HCT116 (cell line): ENCODE results near the gene TBX4. TPM values are rescaled to one million over a fixed set of nuclear protein-coding genes. Genes with fewer than 3 reads are reported as not detected.

Experiments used
- ATAC-seq: fragments of 200-7000 bp; cut with Tn5 transposase; 2 replicates; pipeline ENCODE4 v1.9.1; 2020; ENCODE audit warnings: mild to moderate bottlenecking, moderate library complexity
- BruUV-seq: library from RNA; stranded (reverse); fragments of 400-500 nt; replicated peaks from 2 replicates; lab custom pipeline; 2021; lab: Mats Ljungman, UMichigan
- CTCF ChIA-PET: fragments of 300-600 bp; sonication (Branson Sonifier 250); formaldehyde crosslinking; loops from one replicate; lab custom pipeline; 2021; ENCODE audit warnings: antibody characterized with exemption; lab: Charles Lee
- POLR2A ChIA-PET: fragments of 300-600, 350-600 bp; sonication (Branson Sonifier 250); formaldehyde crosslinking; loops from one replicate; lab custom pipeline; 2021; ENCODE audit warnings: antibody characterized with exemption; lab: Charles Lee
- RAD21 ChIA-PET, 2 experiments: fragments of 300-600 bp; sonication (Branson Sonifier 250); formaldehyde crosslinking; loops; one replicate each; lab custom pipeline; 2023; ENCODE audit warnings: low total read pairs in 2 of 2; ENCODE audit not compliant: uncharacterized antibody in 2 of 2, unreplicated experiment in 2 of 2, low non-redundant PET in 1 of 2; lab: Charles Lee
- DNase-seq: peaks from one replicate; pipeline ENCODE4 v3.0.0-alpha.2; 2010; ENCODE audit warnings: low read depth, low spot score
- H2AFZ ChIP-seq: fragments of 200-600 bp; shearing (Covaris generic), sonication (generic); 2 replicates; pipeline ENCODE4 v1.6.1; 2017; ENCODE audit warnings: low read depth, mixed run types, mixed read lengths, antibody characterized with exemption, low read length; ENCODE audit not compliant: poor library complexity, severe bottlenecking
- H3K27ac ChIP-seq: 2 replicates; pipeline ENCODE4 v1.5.1; 2012; ENCODE audit warnings: low read depth, low read length
- H3K27me3 ChIP-seq: fragments of 200-600 bp; sonication (generic); 2 replicates; pipeline ENCODE4 v1.6.1; 2016; ENCODE audit warnings: mixed run types, low read length, mixed read lengths; ENCODE audit not compliant: insufficient read depth
- H3K36me3 ChIP-seq, 2 experiments: fragments of 200-500 bp in 1 of 2; fragments of 200-600 bp in 1 of 2; sonication (Bioruptor generic) in 1 of 2; sonication (generic) in 1 of 2; 2 replicates each; pipeline versions ENCODE4 v1.5.1 to v1.6.1; 2014 to 2016; ENCODE audit warnings: low read length in 2 of 2, inconsistent platforms in 1 of 2, mixed read lengths in 1 of 2, mixed run types in 1 of 2; ENCODE audit not compliant: insufficient read depth in 2 of 2, control insufficient read depth in 1 of 2
- H3K4me1 ChIP-seq, 2 experiments: fragments of 200-600 bp in 1 of 2; sonication (generic) in 1 of 2; 2 replicates each; pipeline versions ENCODE4 v1.5.1 to v1.6.1; 2012 to 2017; ENCODE audit warnings: low read length in 2 of 2, inconsistent platforms in 1 of 2, mild to moderate bottlenecking in 1 of 2, mixed read lengths in 1 of 2, mixed run types in 1 of 2, moderate library complexity in 1 of 2; ENCODE audit not compliant: insufficient read depth in 2 of 2, control insufficient read depth in 1 of 2
- H3K4me2 ChIP-seq: fragments of 200-600 bp; sonication (generic); 2 replicates; pipeline ENCODE4 v1.6.1; 2017; ENCODE audit warnings: mixed run types, low read length, mixed read lengths
- H3K4me3 ChIP-seq, 2 experiments: fragments of 200-600 bp in 1 of 2; sonication (generic) in 1 of 2; replicated peaks in 1 of 2; 2 replicates each; pipeline ENCODE4 v1.5.1; 2011 to 2016; ENCODE audit warnings: low read length in 2 of 2, control low read depth in 1 of 2, low read depth in 1 of 2, mild to moderate bottlenecking in 1 of 2, mixed read lengths in 1 of 2, mixed run types in 1 of 2
- H3K79me2 ChIP-seq: fragments of 200-600 bp; sonication (generic); 2 replicates; pipeline ENCODE4 v1.6.1; 2017; ENCODE audit warnings: mild to moderate bottlenecking, mixed run types, low read length, moderate library complexity, mixed read lengths; ENCODE audit not compliant: insufficient read depth
- H3K9ac ChIP-seq: fragments of 200-600 bp; sonication (generic); 2 replicates; pipeline ENCODE4 v1.6.1; 2016; ENCODE audit warnings: low read length, mixed read lengths
- H3K9me2 ChIP-seq: fragments of 200-600 bp; sonication (generic), shearing (Covaris generic); 2 replicates; pipeline ENCODE4 v1.6.1; 2017; ENCODE audit warnings: mixed run types, mild to moderate bottlenecking, moderate library complexity; ENCODE audit not compliant: insufficient read depth
- H3K9me3 ChIP-seq, 2 experiments: fragments of 200-500 bp in 1 of 2; fragments of 200-600 bp in 1 of 2; sonication (Bioruptor generic) in 1 of 2; sonication (generic) in 1 of 2; 2 replicates each; pipeline ENCODE4 v1.6.1; 2014 to 2017; ENCODE audit warnings: low read length in 2 of 2, mixed read lengths in 2 of 2, inconsistent platforms in 1 of 2, low read depth in 1 of 2, mild to moderate bottlenecking in 1 of 2, mixed run types in 1 of 2, moderate library complexity in 1 of 2; ENCODE audit not compliant: control insufficient read depth in 1 of 2, insufficient read depth in 1 of 2
- H4K20me1 ChIP-seq: fragments of 200-600 bp; sonication (generic), shearing (Covaris generic); 2 replicates; pipeline ENCODE4 v1.6.1; 2017; ENCODE audit warnings: mixed run types, mild to moderate bottlenecking, moderate library complexity; ENCODE audit not compliant: insufficient read depth
- EZH2 ChIP-seq: fragments of 200-600 bp; sonication (generic); IDR thresholded peaks from 2 replicates; pipeline ENCODE4 v1.6.1; 2017; ENCODE audit warnings: antibody characterized with exemption, mixed run types
- YY1 ChIP-seq: IDR thresholded peaks from 2 replicates; pipeline ENCODE4 v1.6.1; 2011; ENCODE audit warnings: low read length, low read depth, moderate library complexity, mild to moderate bottlenecking; ENCODE audit not compliant: insufficient replicate concordance; ENCODE audit errors: extremely low read depth
- ZNF274 ChIP-seq: fragments of 200-500 bp; sonication (Bioruptor generic); IDR thresholded peaks from 2 replicates; pipeline ENCODE4 v1.6.1; 2014; ENCODE audit warnings: mild to moderate bottlenecking, low read depth, low read length, inconsistent platforms
- intact Hi-C: fragments of 100-400 bp; cut with micrococcal nuclease; formaldehyde crosslinking; loops from 2 replicates; pipeline ENCODE4 v1.10.0; 2022
- total RNA-seq: library from RNA; stranded (reverse); gene quantifications from one replicate; pipeline ENCODE4 v1.2.1, GENCODE V29; 2021; ENCODE audit not compliant: unreplicated experiment
- TF ChIP-seq, protein P1 (sequence below), 3 experiments: fragments of 200-600 bp in 1 of 3; sonication (generic) in 1 of 3; IDR thresholded peaks in 2 of 3; conservative IDR thresholded peaks in 1 of 3; 2 replicates each; pipeline ENCODE4 v1.5.1; 2012 to 2017; ENCODE audit warnings: low read depth in 2 of 3, low read length in 2 of 3, antibody characterized with exemption in 1 of 3, borderline replicate concordance in 1 of 3, control low read depth in 1 of 3, mild to moderate bottlenecking in 1 of 3, mixed read lengths in 1 of 3, mixed run types in 1 of 3, moderate library complexity in 1 of 3; ENCODE audit not compliant: insufficient read depth in 1 of 3
- TF ChIP-seq, protein P2 (sequence below): IDR thresholded peaks from 2 replicates; pipeline ENCODE4 v1.6.1; 2012
- TF ChIP-seq, protein P3 (sequence below): IDR thresholded peaks from 2 replicates; pipeline ENCODE4 v1.6.1; 2012; ENCODE audit warnings: low read depth

TBX4 gene
- total RNA-seq, 1 experiment from 2014 or later, result 0.27 TPM

DNA sequence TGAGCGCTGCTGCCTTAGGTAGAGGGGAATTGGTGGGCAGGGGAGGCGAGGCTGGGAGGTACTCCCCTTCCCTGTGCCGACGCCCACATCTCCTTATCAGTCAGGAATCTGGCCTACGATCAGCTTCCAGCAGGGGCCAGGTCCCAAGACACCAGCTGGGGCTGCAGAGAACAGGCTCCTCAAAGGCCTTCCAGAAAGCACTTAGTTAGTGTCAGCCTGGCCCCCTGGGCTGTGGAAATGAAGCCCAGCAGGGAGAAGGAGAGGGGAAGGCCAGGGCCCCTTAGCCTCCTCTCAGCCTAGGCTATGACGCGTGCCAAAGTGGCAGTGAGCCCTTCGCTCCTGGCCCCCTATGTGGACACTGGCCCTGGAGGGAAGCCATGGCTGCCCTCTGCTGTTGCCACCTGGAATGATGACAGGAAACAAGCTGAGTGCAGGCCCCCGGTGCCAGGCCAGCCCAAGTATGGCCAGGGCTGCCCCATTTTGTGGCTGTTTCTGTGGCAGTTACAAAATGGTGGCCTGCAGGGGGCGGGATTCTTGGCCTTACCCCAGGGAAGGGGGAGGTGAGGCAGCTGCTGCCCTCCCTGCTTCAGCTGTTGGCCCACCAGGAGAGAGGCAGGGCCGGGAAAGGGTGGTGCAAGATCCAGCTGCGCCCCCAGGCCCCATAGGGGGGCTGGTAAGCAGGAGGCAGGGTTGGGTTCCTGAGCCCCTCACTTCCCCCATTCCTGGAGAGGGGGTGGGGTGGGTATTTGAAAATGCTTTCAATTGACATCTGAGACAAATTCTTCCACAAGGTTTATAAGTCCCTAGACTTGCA is 11.3 kb downstream of the TBX4 start:
- BruUV-seq, result no TSS peak
- H3K27me3 ChIP-seq, result no peaks in the 10 kb centered on the region
- no peak for DNase-seq
- no peaks in the 10 kb centered on the region for H3K79me2 ChIP-seq
- RAD21 ChIA-PET, result no interaction called here
- no peaks in the 10 kb centered on the region for H3K9me3 ChIP-seq
- no peak overlapping the region for H3K4me3 ChIP-seq
- no peak overlapping the region for H3K4me2 ChIP-seq
- no peak overlapping the region for H3K9ac ChIP-seq
- CTCF ChIA-PET, result no interaction called here
- 0 out of 2 replicates have a peak, but pooled peaks have one; percentile 10 for ATAC-seq
- no peaks in the 10 kb centered on the region for H4K20me1 ChIP-seq
- no peaks in the 10 kb centered on the region for H3K36me3 ChIP-seq
- H3K4me1 ChIP-seq, result peaks cover 11 to 21% of the 10 kb centered on the region in 2 experiments
- TF ChIP-seq, protein P1, sequence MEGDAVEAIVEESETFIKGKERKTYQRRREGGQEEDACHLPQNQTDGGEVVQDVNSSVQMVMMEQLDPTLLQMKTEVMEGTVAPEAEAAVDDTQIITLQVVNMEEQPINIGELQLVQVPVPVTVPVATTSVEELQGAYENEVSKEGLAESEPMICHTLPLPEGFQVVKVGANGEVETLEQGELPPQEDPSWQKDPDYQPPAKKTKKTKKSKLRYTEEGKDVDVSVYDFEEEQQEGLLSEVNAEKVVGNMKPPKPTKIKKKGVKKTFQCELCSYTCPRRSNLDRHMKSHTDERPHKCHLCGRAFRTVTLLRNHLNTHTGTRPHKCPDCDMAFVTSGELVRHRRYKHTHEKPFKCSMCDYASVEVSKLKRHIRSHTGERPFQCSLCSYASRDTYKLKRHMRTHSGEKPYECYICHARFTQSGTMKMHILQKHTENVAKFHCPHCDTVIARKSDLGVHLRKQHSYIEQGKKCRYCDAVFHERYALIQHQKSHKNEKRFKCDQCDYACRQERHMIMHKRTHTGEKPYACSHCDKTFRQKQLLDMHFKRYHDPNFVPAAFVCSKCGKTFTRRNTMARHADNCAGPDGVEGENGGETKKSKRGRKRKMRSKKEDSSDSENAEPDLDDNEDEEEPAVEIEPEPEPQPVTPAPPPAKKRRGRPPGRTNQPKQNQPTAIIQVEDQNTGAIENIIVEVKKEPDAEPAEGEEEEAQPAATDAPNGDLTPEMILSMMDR (IDR thresholded peaks at IDR 0.05 in 2 of 3, conservative IDR thresholded peaks at IDR 0.05 in 1 of 3; ENCODE audit: borderline replicate concordance in 1 of 3, insufficient read depth in 1 of 3, low read depth in 2 of 3, low read length in 2 of 3), result peak in 2 of 3 experiments; percentile 32 to 44; a peak in 3 of 6 replicates
- peak; percentile 90 for TF ChIP-seq YY1
- no peak for TF ChIP-seq EZH2
- TF ChIP-seq, protein P2, sequence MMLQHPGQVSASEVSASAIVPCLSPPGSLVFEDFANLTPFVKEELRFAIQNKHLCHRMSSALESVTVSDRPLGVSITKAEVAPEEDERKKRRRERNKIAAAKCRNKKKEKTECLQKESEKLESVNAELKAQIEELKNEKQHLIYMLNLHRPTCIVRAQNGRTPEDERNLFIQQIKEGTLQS, result no peak
- no peak for TF ChIP-seq ZNF274
- TF ChIP-seq, protein P3, sequence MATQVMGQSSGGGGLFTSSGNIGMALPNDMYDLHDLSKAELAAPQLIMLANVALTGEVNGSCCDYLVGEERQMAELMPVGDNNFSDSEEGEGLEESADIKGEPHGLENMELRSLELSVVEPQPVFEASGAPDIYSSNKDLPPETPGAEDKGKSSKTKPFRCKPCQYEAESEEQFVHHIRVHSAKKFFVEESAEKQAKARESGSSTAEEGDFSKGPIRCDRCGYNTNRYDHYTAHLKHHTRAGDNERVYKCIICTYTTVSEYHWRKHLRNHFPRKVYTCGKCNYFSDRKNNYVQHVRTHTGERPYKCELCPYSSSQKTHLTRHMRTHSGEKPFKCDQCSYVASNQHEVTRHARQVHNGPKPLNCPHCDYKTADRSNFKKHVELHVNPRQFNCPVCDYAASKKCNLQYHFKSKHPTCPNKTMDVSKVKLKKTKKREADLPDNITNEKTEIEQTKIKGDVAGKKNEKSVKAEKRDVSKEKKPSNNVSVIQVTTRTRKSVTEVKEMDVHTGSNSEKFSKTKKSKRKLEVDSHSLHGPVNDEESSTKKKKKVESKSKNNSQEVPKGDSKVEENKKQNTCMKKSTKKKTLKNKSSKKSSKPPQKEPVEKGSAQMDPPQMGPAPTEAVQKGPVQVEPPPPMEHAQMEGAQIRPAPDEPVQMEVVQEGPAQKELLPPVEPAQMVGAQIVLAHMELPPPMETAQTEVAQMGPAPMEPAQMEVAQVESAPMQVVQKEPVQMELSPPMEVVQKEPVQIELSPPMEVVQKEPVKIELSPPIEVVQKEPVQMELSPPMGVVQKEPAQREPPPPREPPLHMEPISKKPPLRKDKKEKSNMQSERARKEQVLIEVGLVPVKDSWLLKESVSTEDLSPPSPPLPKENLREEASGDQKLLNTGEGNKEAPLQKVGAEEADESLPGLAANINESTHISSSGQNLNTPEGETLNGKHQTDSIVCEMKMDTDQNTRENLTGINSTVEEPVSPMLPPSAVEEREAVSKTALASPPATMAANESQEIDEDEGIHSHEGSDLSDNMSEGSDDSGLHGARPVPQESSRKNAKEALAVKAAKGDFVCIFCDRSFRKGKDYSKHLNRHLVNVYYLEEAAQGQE, result no peak
- peak overlapping the region; percentile 13; the same call in 1 of the 2 replicates for H3K27ac ChIP-seq
- H2AFZ ChIP-seq, result no peak overlapping the region
- H3K9me2 ChIP-seq, result no peaks in the 10 kb centered on the region
- POLR2A ChIA-PET, result no interaction called here
- intact Hi-C loops, result no loop called here
